ENCODE data around the gene HDAC6. TPM values are rescaled to one million over a fixed set of nuclear protein-coding genes. Genes with fewer than 3 reads are reported as not detected.

Gene HDAC6
- total and polyA plus RNA-seq, 10 of the 15 experiments (the other 5 are each of a cell fraction or from before 2014, with no cell fraction given): 8.3 to 47.0 (median 34.1) TPM

DNA sequence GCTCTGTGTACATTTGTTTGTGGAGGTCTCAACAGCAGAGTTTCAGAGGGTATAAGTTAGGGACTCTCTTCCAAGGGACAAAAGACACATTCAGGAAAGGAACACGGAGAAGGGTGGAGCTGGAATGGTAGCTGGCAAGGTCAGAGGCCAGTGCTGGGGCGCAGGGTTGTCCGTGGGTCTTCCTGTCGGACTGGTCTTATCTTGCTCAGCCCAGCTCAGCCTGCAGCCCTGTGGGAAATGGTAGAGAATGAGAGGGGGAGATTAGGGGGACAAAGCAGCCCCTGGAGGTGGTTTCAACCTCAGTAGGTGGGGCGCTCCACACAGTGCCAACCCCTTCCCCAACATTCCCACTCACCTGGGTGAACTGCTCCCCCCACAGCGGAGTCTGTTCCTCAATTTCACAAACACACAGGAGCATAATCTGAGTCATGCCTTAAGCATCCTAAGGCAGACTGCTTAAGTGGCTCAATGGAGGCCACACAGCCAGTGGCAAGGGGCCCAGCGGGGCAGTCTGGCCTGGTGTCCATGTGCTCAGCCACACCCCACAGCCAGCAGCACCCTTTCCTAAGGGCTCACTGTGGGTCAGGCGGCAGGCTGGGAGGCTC lies 6.9 kb upstream of the HDAC6 start (continued):
- TF ChIP-seq, protein P1, sequence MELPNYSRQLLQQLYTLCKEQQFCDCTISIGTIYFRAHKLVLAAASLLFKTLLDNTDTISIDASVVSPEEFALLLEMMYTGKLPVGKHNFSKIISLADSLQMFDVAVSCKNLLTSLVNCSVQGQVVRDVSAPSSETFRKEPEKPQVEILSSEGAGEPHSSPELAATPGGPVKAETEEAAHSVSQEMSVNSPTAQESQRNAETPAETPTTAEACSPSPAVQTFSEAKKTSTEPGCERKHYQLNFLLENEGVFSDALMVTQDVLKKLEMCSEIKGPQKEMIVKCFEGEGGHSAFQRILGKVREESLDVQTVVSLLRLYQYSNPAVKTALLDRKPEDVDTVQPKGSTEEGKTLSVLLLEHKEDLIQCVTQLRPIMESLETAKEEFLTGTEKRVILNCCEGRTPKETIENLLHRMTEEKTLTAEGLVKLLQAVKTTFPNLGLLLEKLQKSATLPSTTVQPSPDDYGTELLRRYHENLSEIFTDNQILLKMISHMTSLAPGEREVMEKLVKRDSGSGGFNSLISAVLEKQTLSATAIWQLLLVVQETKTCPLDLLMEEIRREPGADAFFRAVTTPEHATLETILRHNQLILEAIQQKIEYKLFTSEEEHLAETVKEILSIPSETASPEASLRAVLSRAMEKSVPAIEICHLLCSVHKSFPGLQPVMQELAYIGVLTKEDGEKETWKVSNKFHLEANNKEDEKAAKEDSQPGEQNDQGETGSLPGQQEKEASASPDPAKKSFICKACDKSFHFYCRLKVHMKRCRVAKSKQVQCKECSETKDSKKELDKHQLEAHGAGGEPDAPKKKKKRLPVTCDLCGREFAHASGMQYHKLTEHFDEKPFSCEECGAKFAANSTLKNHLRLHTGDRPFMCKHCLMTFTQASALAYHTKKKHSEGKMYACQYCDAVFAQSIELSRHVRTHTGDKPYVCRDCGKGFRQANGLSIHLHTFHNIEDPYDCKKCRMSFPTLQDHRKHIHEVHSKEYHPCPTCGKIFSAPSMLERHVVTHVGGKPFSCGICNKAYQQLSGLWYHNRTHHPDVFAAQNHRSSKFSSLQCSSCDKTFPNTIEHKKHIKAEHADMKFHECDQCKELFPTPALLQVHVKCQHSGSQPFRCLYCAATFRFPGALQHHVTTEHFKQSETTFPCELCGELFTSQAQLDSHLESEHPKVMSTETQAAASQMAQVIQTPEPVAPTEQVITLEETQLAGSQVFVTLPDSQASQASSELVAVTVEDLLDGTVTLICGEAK (IDR thresholded peaks at IDR 0.05; ENCODE audit: borderline replicate concordance): no peak
- TF ChIP-seq, protein P2, sequence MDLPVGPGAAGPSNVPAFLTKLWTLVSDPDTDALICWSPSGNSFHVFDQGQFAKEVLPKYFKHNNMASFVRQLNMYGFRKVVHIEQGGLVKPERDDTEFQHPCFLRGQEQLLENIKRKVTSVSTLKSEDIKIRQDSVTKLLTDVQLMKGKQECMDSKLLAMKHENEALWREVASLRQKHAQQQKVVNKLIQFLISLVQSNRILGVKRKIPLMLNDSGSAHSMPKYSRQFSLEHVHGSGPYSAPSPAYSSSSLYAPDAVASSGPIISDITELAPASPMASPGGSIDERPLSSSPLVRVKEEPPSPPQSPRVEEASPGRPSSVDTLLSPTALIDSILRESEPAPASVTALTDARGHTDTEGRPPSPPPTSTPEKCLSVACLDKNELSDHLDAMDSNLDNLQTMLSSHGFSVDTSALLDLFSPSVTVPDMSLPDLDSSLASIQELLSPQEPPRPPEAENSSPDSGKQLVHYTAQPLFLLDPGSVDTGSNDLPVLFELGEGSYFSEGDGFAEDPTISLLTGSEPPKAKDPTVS (IDR thresholded peaks at IDR 0.05; ENCODE audit: low read depth, low read length): no peak
- TF ChIP-seq, protein P3, sequence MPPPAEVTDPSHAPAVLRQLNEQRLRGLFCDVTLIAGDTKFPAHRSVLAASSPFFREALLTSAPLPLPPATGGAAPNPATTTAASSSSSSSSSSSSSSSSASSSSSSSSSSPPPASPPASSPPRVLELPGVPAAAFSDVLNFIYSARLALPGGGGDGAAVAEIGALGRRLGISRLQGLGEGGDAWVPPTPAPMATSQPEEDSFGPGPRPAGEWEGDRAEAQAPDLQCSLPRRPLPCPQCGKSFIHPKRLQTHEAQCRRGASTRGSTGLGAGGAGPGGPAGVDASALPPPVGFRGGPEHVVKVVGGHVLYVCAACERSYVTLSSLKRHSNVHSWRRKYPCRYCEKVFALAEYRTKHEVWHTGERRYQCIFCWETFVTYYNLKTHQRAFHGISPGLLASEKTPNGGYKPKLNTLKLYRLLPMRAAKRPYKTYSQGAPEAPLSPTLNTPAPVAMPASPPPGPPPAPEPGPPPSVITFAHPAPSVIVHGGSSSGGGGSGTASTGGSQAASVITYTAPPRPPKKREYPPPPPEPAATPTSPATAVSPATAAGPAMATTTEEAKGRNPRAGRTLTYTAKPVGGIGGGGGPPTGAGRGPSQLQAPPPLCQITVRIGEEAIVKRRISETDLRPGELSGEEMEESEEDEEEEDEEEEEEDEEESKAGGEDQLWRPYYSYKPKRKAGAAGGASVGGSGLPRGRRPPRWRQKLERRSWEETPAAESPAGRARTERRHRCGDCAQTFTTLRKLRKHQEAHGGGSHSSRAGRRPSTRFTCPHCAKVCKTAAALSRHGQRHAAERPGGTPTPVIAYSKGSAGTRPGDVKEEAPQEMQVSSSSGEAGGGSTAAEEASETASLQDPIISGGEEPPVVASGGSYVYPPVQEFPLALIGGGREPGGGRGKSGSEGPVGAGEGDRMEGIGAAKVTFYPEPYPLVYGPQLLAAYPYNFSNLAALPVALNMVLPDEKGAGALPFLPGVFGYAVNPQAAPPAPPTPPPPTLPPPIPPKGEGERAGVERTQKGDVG (CRISPR knock-in tag; IDR thresholded peaks at IDR 0.05): no peak
- no peak for TF ChIP-seq ZNF24 (IDR thresholded peaks at IDR 0.05)
- TF ChIP-seq, protein P4, sequence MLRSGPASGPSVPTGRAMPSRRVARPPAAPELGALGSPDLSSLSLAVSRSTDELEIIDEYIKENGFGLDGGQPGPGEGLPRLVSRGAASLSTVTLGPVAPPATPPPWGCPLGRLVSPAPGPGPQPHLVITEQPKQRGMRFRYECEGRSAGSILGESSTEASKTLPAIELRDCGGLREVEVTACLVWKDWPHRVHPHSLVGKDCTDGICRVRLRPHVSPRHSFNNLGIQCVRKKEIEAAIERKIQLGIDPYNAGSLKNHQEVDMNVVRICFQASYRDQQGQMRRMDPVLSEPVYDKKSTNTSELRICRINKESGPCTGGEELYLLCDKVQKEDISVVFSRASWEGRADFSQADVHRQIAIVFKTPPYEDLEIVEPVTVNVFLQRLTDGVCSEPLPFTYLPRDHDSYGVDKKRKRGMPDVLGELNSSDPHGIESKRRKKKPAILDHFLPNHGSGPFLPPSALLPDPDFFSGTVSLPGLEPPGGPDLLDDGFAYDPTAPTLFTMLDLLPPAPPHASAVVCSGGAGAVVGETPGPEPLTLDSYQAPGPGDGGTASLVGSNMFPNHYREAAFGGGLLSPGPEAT (IDR thresholded peaks at IDR 0.05; ENCODE audit: low read depth): no peak
- TF ChIP-seq, protein P5, sequence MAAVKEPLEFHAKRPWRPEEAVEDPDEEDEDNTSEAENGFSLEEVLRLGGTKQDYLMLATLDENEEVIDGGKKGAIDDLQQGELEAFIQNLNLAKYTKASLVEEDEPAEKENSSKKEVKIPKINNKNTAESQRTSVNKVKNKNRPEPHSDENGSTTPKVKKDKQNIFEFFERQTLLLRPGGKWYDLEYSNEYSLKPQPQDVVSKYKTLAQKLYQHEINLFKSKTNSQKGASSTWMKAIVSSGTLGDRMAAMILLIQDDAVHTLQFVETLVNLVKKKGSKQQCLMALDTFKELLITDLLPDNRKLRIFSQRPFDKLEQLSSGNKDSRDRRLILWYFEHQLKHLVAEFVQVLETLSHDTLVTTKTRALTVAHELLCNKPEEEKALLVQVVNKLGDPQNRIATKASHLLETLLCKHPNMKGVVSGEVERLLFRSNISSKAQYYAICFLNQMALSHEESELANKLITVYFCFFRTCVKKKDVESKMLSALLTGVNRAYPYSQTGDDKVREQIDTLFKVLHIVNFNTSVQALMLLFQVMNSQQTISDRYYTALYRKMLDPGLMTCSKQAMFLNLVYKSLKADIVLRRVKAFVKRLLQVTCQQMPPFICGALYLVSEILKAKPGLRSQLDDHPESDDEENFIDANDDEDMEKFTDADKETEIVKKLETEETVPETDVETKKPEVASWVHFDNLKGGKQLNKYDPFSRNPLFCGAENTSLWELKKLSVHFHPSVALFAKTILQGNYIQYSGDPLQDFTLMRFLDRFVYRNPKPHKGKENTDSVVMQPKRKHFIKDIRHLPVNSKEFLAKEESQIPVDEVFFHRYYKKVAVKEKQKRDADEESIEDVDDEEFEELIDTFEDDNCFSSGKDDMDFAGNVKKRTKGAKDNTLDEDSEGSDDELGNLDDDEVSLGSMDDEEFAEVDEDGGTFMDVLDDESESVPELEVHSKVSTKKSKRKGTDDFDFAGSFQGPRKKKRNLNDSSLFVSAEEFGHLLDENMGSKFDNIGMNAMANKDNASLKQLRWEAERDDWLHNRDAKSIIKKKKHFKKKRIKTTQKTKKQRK (IDR thresholded peaks at IDR 0.05; ENCODE audit: low read depth, low read length): no peak
